ENCODE data around the gene MUL1.

MUL1 gene

DNA sequence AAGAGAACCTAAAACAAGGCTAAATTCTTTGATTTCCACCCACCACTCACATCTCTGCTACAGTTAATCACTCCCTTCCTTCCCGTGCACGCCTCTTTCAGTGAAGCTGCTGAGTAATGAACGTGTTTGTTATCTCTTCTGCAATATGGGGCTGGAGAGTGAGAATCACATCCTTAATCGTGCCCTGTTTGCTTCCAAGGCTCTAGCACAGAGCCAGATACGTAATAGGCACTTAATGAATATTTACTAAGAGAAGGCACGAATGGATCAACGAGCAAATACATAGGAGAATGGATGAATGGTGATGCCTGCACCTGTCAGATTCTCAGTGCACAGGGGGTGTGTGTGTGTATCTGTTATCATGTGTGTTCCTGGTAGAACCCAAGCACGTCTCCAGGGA lies 22.4 kb upstream of the MUL1 start:
- peaks cover 94% of the 10 kb centered on the region for H3K27me3 ChIP-seq (replicated peaks; ENCODE audit: insufficient read depth, low read length)
- no peak overlapping the region for H3K4me2 ChIP-seq (ENCODE audit: low read depth, low read length)
- H3K36me3 ChIP-seq (replicated peaks; ENCODE audit: insufficient read depth, low read length) = no peaks in the 10 kb centered on the region
- H2AFZ ChIP-seq (ENCODE audit: low read length) = no peak overlapping the region
- no peak for DNase-seq
- no peaks in the 10 kb centered on the region for H3F3A ChIP-seq (ENCODE audit: insufficient read depth, low read length)
- H3K27ac ChIP-seq (ENCODE audit: low read length) = no peak overlapping the region
- no peaks in the 10 kb centered on the region for H3K9me2 ChIP-seq (replicated peaks; ENCODE audit: insufficient read depth, low read length)
- H4K20me1 ChIP-seq (ENCODE audit: insufficient read depth, low read length) = no peaks in the 10 kb centered on the region
- H3K9me3 ChIP-seq (replicated peaks; ENCODE audit: insufficient read depth, low read length) = no peaks in the 10 kb centered on the region
- no peak overlapping the region for H3K9ac ChIP-seq (ENCODE audit: low read length)
- H3K79me2 ChIP-seq (ENCODE audit: low read length) = no peaks in the 10 kb centered on the region
- TF ChIP-seq CTCF (IDR thresholded peaks at IDR 0.05; ENCODE audit: low read length) (no peak), EZH2phosphoT487 (IDR thresholded peaks at IDR 0.05; ENCODE audit: low read length) (no peak), EZH2 (optimal IDR thresholded peaks at IDR 0.05; ENCODE audit: low read depth, low read length) (no peak)
- no peaks in the 10 kb centered on the region for H3K4me1 ChIP-seq (ENCODE audit: low read length)
- H3K4me3 ChIP-seq (ENCODE audit: low read length) = no peak overlapping the region

DNA sequence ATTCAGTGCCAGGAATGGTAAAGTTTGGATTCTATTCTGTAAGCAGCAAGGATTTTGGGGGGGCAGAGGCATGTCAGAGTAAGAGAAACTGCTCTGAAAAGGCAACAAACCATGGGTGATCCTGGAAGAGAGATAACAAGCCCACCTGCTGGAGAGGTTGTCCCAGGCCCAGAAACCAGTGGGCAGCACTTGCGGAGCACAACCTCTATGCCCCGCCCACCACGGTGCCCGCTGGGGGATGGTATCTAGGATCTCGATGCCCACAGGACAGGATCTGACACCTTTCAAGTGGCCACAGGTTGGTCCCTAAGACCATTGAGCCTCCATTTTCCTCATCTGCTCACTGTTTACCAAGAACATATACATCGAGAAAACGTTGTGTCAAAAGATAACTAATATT lies 20.3 kb upstream of the MUL1 start:
- H3F3A ChIP-seq (ENCODE audit: insufficient read depth, low read length) = no peaks in the 10 kb centered on the region
- H3K9me2 ChIP-seq (replicated peaks; ENCODE audit: insufficient read depth, low read length) = no peaks in the 10 kb centered on the region
- H3K9me3 ChIP-seq (replicated peaks; ENCODE audit: insufficient read depth, low read length) = no peaks in the 10 kb centered on the region
- no peak overlapping the region for H3K4me3 ChIP-seq (ENCODE audit: low read length)
- H3K9ac ChIP-seq (ENCODE audit: low read length) = no peak overlapping the region
- TF ChIP-seq EZH2phosphoT487 (IDR thresholded peaks at IDR 0.05; ENCODE audit: low read length) (no peak), EZH2 (optimal IDR thresholded peaks at IDR 0.05; ENCODE audit: low read depth, low read length) (no peak), CTCF (IDR thresholded peaks at IDR 0.05; ENCODE audit: low read length) (no peak)
- H4K20me1 ChIP-seq (ENCODE audit: insufficient read depth, low read length) = no peaks in the 10 kb centered on the region
- DNase-seq = no peak
- H3K36me3 ChIP-seq (replicated peaks; ENCODE audit: insufficient read depth, low read length) = no peaks in the 10 kb centered on the region
- H3K79me2 ChIP-seq (ENCODE audit: low read length) = no peaks in the 10 kb centered on the region
- no peak overlapping the region for H3K27ac ChIP-seq (ENCODE audit: low read length)
- H2AFZ ChIP-seq (ENCODE audit: low read length) = no peak overlapping the region
- H3K4me2 ChIP-seq (ENCODE audit: low read depth, low read length) = no peak overlapping the region
- H3K27me3 ChIP-seq (replicated peaks; ENCODE audit: insufficient read depth, low read length) = peaks cover 91% of the 10 kb centered on the region
- no peaks in the 10 kb centered on the region for H3K4me1 ChIP-seq (ENCODE audit: low read length)

DNA sequence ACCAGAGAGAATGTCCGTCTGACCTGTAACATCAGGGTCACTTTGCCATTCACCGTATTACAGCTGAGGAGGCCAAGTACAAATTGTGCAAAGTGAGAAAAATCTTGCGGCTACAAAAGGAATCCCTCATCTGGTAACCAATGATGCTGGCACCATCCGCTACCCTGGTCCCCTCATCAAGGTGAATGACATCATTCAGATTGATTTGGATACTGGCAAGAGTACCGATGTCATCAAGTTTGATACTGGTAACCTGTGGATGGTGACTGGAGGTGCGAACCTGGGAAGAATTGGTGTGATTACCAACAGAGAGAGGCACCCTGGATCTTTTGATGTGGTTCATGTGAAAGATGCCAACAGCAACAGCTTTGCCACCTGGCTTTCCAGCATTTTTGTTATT lies 18.3 kb upstream of the MUL1 start:
- Histone ChIP-seq H3K27ac (ENCODE audit: low read length) (no peak overlapping the region), H4K20me1 (ENCODE audit: insufficient read depth, low read length) (no peaks in the 10 kb centered on the region), H3K9me2 (replicated peaks; ENCODE audit: insufficient read depth, low read length) (no peaks in the 10 kb centered on the region), H3K9me3 (replicated peaks; ENCODE audit: insufficient read depth, low read length) (no peaks in the 10 kb centered on the region), H3K4me1 (ENCODE audit: low read length) (no peaks in the 10 kb centered on the region), H3K79me2 (ENCODE audit: low read length) (no peaks in the 10 kb centered on the region), H3F3A (ENCODE audit: insufficient read depth, low read length) (no peaks in the 10 kb centered on the region), H3K4me2 (ENCODE audit: low read depth, low read length) (no peak overlapping the region), H3K9ac (ENCODE audit: low read length) (no peak overlapping the region), H2AFZ (ENCODE audit: low read length) (no peak overlapping the region), H3K27me3 (replicated peaks; ENCODE audit: insufficient read depth, low read length) (peaks cover 86% of the 10 kb centered on the region), H3K4me3 (ENCODE audit: low read length) (no peak overlapping the region), H3K36me3 (replicated peaks; ENCODE audit: insufficient read depth, low read length) (no peaks in the 10 kb centered on the region)
- DNase-seq = no peak
- no peak for TF ChIP-seq EZH2phosphoT487 (IDR thresholded peaks at IDR 0.05; ENCODE audit: low read length)
- TF ChIP-seq EZH2 (optimal IDR thresholded peaks at IDR 0.05; ENCODE audit: low read depth, low read length) = no peak
- TF ChIP-seq CTCF (IDR thresholded peaks at IDR 0.05; ENCODE audit: low read length) = no peak
